HEK293T (cell line): ENCODE measurements around the gene DNAI1.

Source experiments
- CTCF ChIA-PET: fragments of 350-600 bp; formaldehyde crosslinking; extraction: SDS; loops from one replicate; lab custom pipeline; 2021; ENCODE audit warnings: antibody characterized with exemption, inconsistent platforms; lab: Yijun Ruan, JAX
- POLR2A ChIA-PET: fragments of 350-600 bp; formaldehyde crosslinking; extraction: SDS; loops from one replicate; lab custom pipeline; 2020; ENCODE audit warnings: antibody characterized with exemption, inconsistent platforms; lab: Yijun Ruan, JAX
- DNase-seq: peaks from one replicate; pipeline ENCODE4 v3.0.0; 2012; ENCODE audit warnings: mixed read lengths; ENCODE audit errors: extremely low spot score
- ARNT ChIP-seq: fragments of 450-650 bp; IDR thresholded peaks from 2 replicates; pipeline ENCODE4 v1.6.1; 2017; ENCODE audit warnings: mild to moderate bottlenecking
- BHLHE40 ChIP-seq: fragments of 450-650 bp; IDR thresholded peaks from 2 replicates; pipeline ENCODE4 v1.6.1; 2016; ENCODE audit warnings: mild to moderate bottlenecking, moderate library complexity, borderline replicate concordance
- CTBP1 ChIP-seq: fragments of 450-650 bp; IDR thresholded peaks from 2 replicates; pipeline ENCODE4 v1.6.1; 2016; ENCODE audit warnings: borderline replicate concordance
- ELF4 ChIP-seq: fragments of 450-650 bp; IDR thresholded peaks from 2 replicates; pipeline ENCODE4 v1.6.1; 2017; ENCODE audit warnings: antibody characterized with exemption
- FOXA1 ChIP-seq: fragments of 450-650 bp; IDR thresholded peaks from 2 replicates; pipeline ENCODE4 v1.6.1; 2016; ENCODE audit warnings: mild to moderate bottlenecking
- FOXK2 ChIP-seq: fragments of 450-650 bp; IDR thresholded peaks from 2 replicates; pipeline ENCODE4 v1.6.1; 2016; ENCODE audit warnings: mild to moderate bottlenecking
- FOXM1 ChIP-seq: fragments of 450-650 bp; IDR thresholded peaks from 2 replicates; pipeline ENCODE4 v1.6.1; 2017; ENCODE audit warnings: mild to moderate bottlenecking, borderline replicate concordance
- HDGF ChIP-seq: fragments of 450-650 bp; IDR thresholded peaks from 2 replicates; pipeline ENCODE4 v1.6.1; 2017; ENCODE audit warnings: antibody characterized with exemption, borderline replicate concordance
- L3MBTL2 ChIP-seq: fragments of 450-650 bp; conservative IDR thresholded peaks from 2 replicates; pipeline ENCODE4 v1.6.1; 2016; ENCODE audit warnings: mild to moderate bottlenecking
- LEF1 ChIP-seq: fragments of 450-650 bp; IDR thresholded peaks from 2 replicates; pipeline ENCODE4 v1.6.1; 2017; ENCODE audit warnings: mild to moderate bottlenecking, borderline replicate concordance
- NFRKB ChIP-seq: fragments of 450-650 bp; IDR thresholded peaks from 2 replicates; pipeline ENCODE4 v1.6.1; 2016; ENCODE audit warnings: mild to moderate bottlenecking, moderate library complexity
- PKNOX1 ChIP-seq: fragments of 450-650 bp; IDR thresholded peaks from 2 replicates; pipeline ENCODE4 v1.6.1; 2016
- SP1 ChIP-seq: fragments of 450-650 bp; IDR thresholded peaks from 2 replicates; pipeline ENCODE4 v1.6.1; 2017
- SUZ12 ChIP-seq: fragments of 450-650 bp; IDR thresholded peaks from 2 replicates; pipeline ENCODE4 v1.6.1; 2016; ENCODE audit warnings: mild to moderate bottlenecking
- TARDBP ChIP-seq: fragments of 450-650 bp; IDR thresholded peaks from 2 replicates; pipeline ENCODE4 v1.6.1; 2016
- ZNF384 ChIP-seq: fragments of 450-650 bp; IDR thresholded peaks from 2 replicates; pipeline ENCODE4 v1.6.1; 2016

Gene DNAI1

DNA sequence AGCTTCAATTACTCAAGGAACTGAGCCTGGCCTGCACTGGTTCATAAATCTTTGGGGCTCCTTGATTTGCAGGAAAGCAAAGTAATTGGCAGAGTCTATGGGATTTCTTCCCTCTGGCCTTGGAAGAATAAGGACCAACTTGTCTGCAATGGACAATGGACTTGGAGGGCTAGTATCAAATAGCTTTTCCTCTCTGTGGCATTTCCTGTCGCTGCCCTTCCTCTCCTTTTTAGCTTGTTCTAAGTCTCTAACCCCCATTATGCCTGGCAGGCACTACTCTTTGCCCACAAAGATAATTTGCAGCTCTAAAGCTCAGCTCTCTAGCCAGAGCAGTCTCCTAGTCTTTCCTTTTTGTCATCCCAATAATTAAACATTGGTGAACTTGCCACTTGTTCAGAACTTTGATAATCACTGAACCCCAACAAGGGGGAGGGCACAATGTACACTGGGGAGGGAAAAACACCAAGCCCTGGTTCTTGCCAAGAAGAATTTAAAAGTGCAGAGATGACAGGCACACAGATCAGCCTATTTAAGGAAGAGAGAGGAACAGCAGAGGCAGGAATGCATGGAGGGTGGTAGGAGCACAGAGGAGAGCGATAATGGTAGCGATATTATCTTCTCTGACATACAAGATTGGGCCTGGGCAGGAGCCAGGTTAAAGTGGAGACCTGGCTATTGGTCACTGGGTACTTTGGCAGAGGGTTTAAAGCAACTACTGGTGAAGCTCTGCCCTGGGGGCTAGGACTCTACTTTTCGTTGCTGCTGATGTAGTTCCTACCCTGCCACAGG is 38.7 kb upstream of the DNAI1 start:
- no peak for TF ChIP-seq PKNOX1
- no peak for TF ChIP-seq FOXK2
- no peak for TF ChIP-seq FOXA1
- no peak for TF ChIP-seq ZNF384
- no peak for TF ChIP-seq HDGF
- TF ChIP-seq SP1 = no peak
- TF ChIP-seq FOXM1 = no peak
- no peak for TF ChIP-seq L3MBTL2
- TF ChIP-seq ELF4 = no peak
- no peak for TF ChIP-seq NFRKB
- no peak for TF ChIP-seq TARDBP
- TF ChIP-seq BHLHE40 = no peak
- no peak for TF ChIP-seq CTBP1
- no peak for TF ChIP-seq SUZ12
- no peak for TF ChIP-seq ARNT
- TF ChIP-seq LEF1 = no peak
- ChIA-PET POLR2A (no interaction called here), CTCF (no interaction called here)
- no peak for DNase-seq

GRCh38 chr9:34426347-34427074 is 32.1 kb upstream of the DNAI1 start:
- no peak for TF ChIP-seq SUZ12
- TF ChIP-seq LEF1 = no peak
- TF ChIP-seq L3MBTL2 = no peak
- no peak for TF ChIP-seq HDGF
- TF ChIP-seq FOXK2 = no peak
- no peak for TF ChIP-seq NFRKB
- TF ChIP-seq ZNF384 = no peak
- no peak for TF ChIP-seq FOXA1
- no peak for TF ChIP-seq SP1
- no peak for TF ChIP-seq FOXM1
- TF ChIP-seq TARDBP = no peak
- TF ChIP-seq PKNOX1 = no peak
- TF ChIP-seq BHLHE40 = no peak
- no peak for TF ChIP-seq ARNT
- no peak for TF ChIP-seq CTBP1
- no peak for TF ChIP-seq ELF4
- ChIA-PET CTCF (no interaction called here), POLR2A (no interaction called here)
- DNase-seq = no peak

DNA sequence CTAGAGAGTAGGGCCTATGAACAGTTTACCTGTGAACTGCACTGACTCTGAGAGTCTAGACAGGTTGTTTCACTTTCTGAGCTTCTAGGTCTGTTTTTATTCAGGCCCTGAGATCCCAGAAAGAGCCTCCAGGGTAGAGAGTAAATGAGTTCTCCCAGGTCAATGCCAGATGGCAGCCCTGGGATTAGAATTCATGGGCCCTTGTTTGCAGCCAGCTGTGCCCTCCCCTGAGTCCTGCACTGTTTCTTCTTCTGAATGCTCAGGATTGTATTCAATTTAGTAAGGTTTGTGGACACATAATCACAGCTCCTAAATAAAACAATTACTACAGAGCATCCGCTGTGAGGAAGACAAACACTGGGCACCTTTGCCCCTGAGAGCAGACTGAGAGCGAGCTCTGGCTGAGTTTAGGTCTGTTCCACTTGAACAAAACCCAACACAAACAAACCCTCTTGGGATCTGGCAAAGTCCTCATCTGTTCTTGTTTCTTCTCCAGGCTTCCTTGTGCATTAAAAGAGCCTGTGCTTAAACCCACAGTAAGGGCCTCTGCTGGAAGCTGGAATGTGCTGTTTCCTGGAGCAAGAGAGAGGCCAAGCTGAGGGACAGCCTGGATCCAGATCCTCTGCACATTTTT is 30.2 kb upstream of the DNAI1 start:
- ChIA-PET POLR2A (no interaction called here), CTCF (interaction anchor here (0.7 kb wide), 1 partner anchor 24 kb away, joined by 3 read pairs; no protein-coding TSS in a partner anchor)
- DNase-seq = no peak
- TF ChIP-seq BHLHE40 (no peak), SP1 (no peak), LEF1 (no peak), ARNT (no peak)

GRCh38 chr9:34430843-34431437 is 27.7 kb upstream of the DNAI1 start:
- ChIA-PET POLR2A (no interaction called here), CTCF (interaction anchor here (1.6 kb wide), 1 partner anchor 70 kb away, joined by 6 read pairs; no protein-coding TSS in a partner anchor)
- DNase-seq = peak; percentile 39
- no peak for TF ChIP-seq ELF4
- TF ChIP-seq LEF1 = no peak
- no peak for TF ChIP-seq SUZ12
- TF ChIP-seq CTBP1 = no peak
- TF ChIP-seq FOXM1 = no peak
- no peak for TF ChIP-seq TARDBP

DNA sequence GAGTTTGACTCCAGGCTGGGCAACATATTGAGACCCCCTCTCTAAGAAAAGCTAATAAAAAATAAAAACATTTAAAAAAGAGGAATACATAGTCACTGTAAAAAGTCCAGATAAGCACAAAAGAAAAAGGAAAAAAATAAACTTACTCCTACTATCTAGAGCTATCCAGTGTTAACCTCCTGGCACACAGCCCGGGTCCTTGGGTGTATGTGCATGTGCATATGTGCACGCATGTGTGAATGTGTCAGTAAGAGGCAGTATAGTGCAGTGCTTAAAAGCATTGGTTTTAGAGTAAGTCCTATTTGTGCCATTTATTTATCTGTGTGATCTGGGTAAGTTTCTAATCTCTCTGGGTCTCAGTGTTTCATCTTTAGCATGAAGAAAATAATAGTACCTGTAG is 26.9 kb upstream of the DNAI1 start:
- ChIA-PET POLR2A (no interaction called here), CTCF (interaction anchor here (1.6 kb wide), 1 partner anchor 69 kb away, joined by 6 read pairs; no protein-coding TSS in a partner anchor)
- no peak for DNase-seq
- TF ChIP-seq LEF1 = no peak
- TF ChIP-seq PKNOX1 = no peak
- TF ChIP-seq L3MBTL2 = no peak
- TF ChIP-seq TARDBP = no peak
- no peak for TF ChIP-seq ARNT
- no peak for TF ChIP-seq SUZ12
- no peak for TF ChIP-seq HDGF
- no peak for TF ChIP-seq NFRKB
- no peak for TF ChIP-seq ELF4
- TF ChIP-seq FOXM1 = no peak
- no peak for TF ChIP-seq ZNF384
- no peak for TF ChIP-seq SP1
